Mucosa of stomach (tissue), 1 donor: ENCODE results near the gene ADCYAP1R1.

Experiments used
- H3K27me3 ChIP-seq: one replicate; pipeline ENCODE4 v1.7.0; 2013; ENCODE audit warnings: mild to moderate bottlenecking, low read length; ENCODE audit not compliant: control insufficient read depth, insufficient read depth
- H3K36me3 ChIP-seq: one replicate; pipeline ENCODE4 v1.7.0; 2013; ENCODE audit warnings: low read length; ENCODE audit not compliant: control insufficient read depth, insufficient read depth
- H3K4me1 ChIP-seq: one replicate; pipeline ENCODE4 v1.7.0; 2013; ENCODE audit warnings: mild to moderate bottlenecking, low read length; ENCODE audit not compliant: control insufficient read depth, insufficient read depth
- H3K4me3 ChIP-seq: one replicate; pipeline ENCODE4 v1.7.0; 2013; ENCODE audit warnings: low read length
- H3K9ac ChIP-seq: one replicate; pipeline ENCODE4 v1.7.0; 2013; ENCODE audit warnings: mild to moderate bottlenecking, low read length, moderate library complexity
- H3K9me3 ChIP-seq: one replicate; pipeline ENCODE4 v1.7.0; 2013; ENCODE audit warnings: mild to moderate bottlenecking, low read length, moderate library complexity; ENCODE audit not compliant: control insufficient read depth
- donor health status: Pancreatic carcinoma.

ADCYAP1R1 gene

GRCh38 chr7:31082447-31082846, 30.3 kb downstream of the ADCYAP1R1 start:
- Histone ChIP-seq H3K27me3 (no peaks in the 10 kb centered on the region), H3K4me1 (no peaks in the 10 kb centered on the region), H3K4me3 (no peak overlapping the region), H3K36me3 (no peaks in the 10 kb centered on the region), H3K9ac (no peak overlapping the region), H3K9me3 (no peaks in the 10 kb centered on the region)

- no peaks in the 10 kb centered on the region for H3K27me3 ChIP-seq
- H3K4me3 ChIP-seq = no peak overlapping the region
- H3K36me3 ChIP-seq = no peaks in the 10 kb centered on the region
- H3K4me1 ChIP-seq = no peaks in the 10 kb centered on the region
- H3K9me3 ChIP-seq = no peaks in the 10 kb centered on the region
- H3K9ac ChIP-seq = no peak overlapping the region
Observed at GRCh38 chr7:31083210-31083786, 31.2 kb downstream of the ADCYAP1R1 start.

GRCh38 chr7:31084226-31084625, 32.1 kb downstream of the ADCYAP1R1 start:
- no peak overlapping the region for H3K9ac ChIP-seq
- no peaks in the 10 kb centered on the region for H3K9me3 ChIP-seq
- no peaks in the 10 kb centered on the region for H3K4me1 ChIP-seq
- no peaks in the 10 kb centered on the region for H3K36me3 ChIP-seq
- no peak overlapping the region for H3K4me3 ChIP-seq
- no peaks in the 10 kb centered on the region for H3K27me3 ChIP-seq

- H3K9me3 ChIP-seq = no peaks in the 10 kb centered on the region
- H3K9ac ChIP-seq = no peak overlapping the region
- H3K4me1 ChIP-seq = no peaks in the 10 kb centered on the region
- H3K4me3 ChIP-seq = no peak overlapping the region
- no peaks in the 10 kb centered on the region for H3K36me3 ChIP-seq
- no peaks in the 10 kb centered on the region for H3K27me3 ChIP-seq
Observed at GRCh38 chr7:31087351-31087750, 35.2 kb downstream of the ADCYAP1R1 start.

GRCh38 chr7:31091924-31092434, 39.9 kb downstream of the ADCYAP1R1 start:
- Histone ChIP-seq H3K27me3 (no peaks in the 10 kb centered on the region), H3K4me1 (no peaks in the 10 kb centered on the region), H3K9ac (no peak overlapping the region), H3K9me3 (no peaks in the 10 kb centered on the region), H3K36me3 (no peaks in the 10 kb centered on the region), H3K4me3 (no peak overlapping the region)

- Histone ChIP-seq H3K4me1 (no peaks in the 10 kb centered on the region), H3K9me3 (no peaks in the 10 kb centered on the region), H3K36me3 (no peaks in the 10 kb centered on the region), H3K4me3 (no peak overlapping the region), H3K9ac (no peak overlapping the region), H3K27me3 (no peaks in the 10 kb centered on the region)
Observed at GRCh38 chr7:31092606-31093005, 40.5 kb downstream of the ADCYAP1R1 start.

- no peaks in the 10 kb centered on the region for H3K9me3 ChIP-seq
- no peak overlapping the region for H3K9ac ChIP-seq
- no peaks in the 10 kb centered on the region for H3K27me3 ChIP-seq
- H3K36me3 ChIP-seq = no peaks in the 10 kb centered on the region
- H3K4me3 ChIP-seq = no peak overlapping the region
- no peaks in the 10 kb centered on the region for H3K4me1 ChIP-seq
Observed at GRCh38 chr7:31093282-31093681, 41.2 kb downstream of the ADCYAP1R1 start.

GRCh38 chr7:31094271-31094670, 42.2 kb downstream of the ADCYAP1R1 start:
- Histone ChIP-seq H3K27me3 (no peaks in the 10 kb centered on the region), H3K4me3 (no peak overlapping the region), H3K36me3 (no peaks in the 10 kb centered on the region), H3K9ac (no peak overlapping the region), H3K9me3 (no peaks in the 10 kb centered on the region), H3K4me1 (no peaks in the 10 kb centered on the region)

- no peaks in the 10 kb centered on the region for H3K36me3 ChIP-seq
- no peaks in the 10 kb centered on the region for H3K4me1 ChIP-seq
- H3K9ac ChIP-seq = no peak overlapping the region
- no peak overlapping the region for H3K4me3 ChIP-seq
- H3K27me3 ChIP-seq = no peaks in the 10 kb centered on the region
- no peaks in the 10 kb centered on the region for H3K9me3 ChIP-seq
Observed at GRCh38 chr7:31095286-31096197, 43.4 kb downstream of the ADCYAP1R1 start.

- no peaks in the 10 kb centered on the region for H3K27me3 ChIP-seq
- no peaks in the 10 kb centered on the region for H3K4me1 ChIP-seq
- H3K4me3 ChIP-seq = no peak overlapping the region
- no peaks in the 10 kb centered on the region for H3K9me3 ChIP-seq
- no peaks in the 10 kb centered on the region for H3K36me3 ChIP-seq
- H3K9ac ChIP-seq = no peak overlapping the region
Observed at GRCh38 chr7:31096198-31096876, 44.2 kb downstream of the ADCYAP1R1 start.

- no peaks in the 10 kb centered on the region for H3K27me3 ChIP-seq
- no peak overlapping the region for H3K4me3 ChIP-seq
Observed at GRCh38 chr7:31096877-31097258, 44.8 kb downstream of the ADCYAP1R1 start.

More at GRCh38 chr7:31096877-31097258, 44.8 kb downstream of the ADCYAP1R1 start:
- H3K36me3 ChIP-seq = no peaks in the 10 kb centered on the region
- no peaks in the 10 kb centered on the region for H3K9me3 ChIP-seq
- no peaks in the 10 kb centered on the region for H3K4me1 ChIP-seq
- no peak overlapping the region for H3K9ac ChIP-seq
